H1 (cell line): ENCODE results near the gene TOMM40L. TPM values are rescaled to one million over a fixed set of nuclear protein-coding genes. Genes with fewer than 3 reads are reported as not detected.

Experiments used
- CTCF ChIA-PET: fragments of 300-600 bp; sonication (Branson Sonifier 250); formaldehyde crosslinking; loops from one replicate; lab custom pipeline; 2021; ENCODE audit not compliant: partially characterized antibody; lab: Charles Lee
- POLR2A ChIA-PET: fragments of 300-600 bp; sonication (Branson Sonifier 250); formaldehyde crosslinking; loops from one replicate; lab custom pipeline; 2021; ENCODE audit warnings: inconsistent platforms; ENCODE audit not compliant: partially characterized antibody; lab: Charles Lee
- DNase-seq, 2 experiments: peaks; one replicate each; pipeline versions ENCODE4 v3.0.0 to v3.0.0-alpha.2; 2010 to 2022; ENCODE audit warnings: low spot score in 2 of 2, low read depth in 1 of 2, mixed read lengths in 1 of 2
- FAIRE-seq: peaks from 2 replicates; lab custom pipeline; 2011; peaks lifted over from hg19 to GRCh38; lab: Jason Lieb, UNC
- H2AFZ ChIP-seq: 2 replicates; pipeline ENCODE4 v1.8.1; 2012; ENCODE audit warnings: low read length, inconsistent platforms
- H2AK5ac ChIP-seq: 2 replicates; pipeline ENCODE4 v1.6.1; 2013; ENCODE audit warnings: low read depth, low read length
- H2BK120ac ChIP-seq: replicated peaks from 2 replicates; pipeline ENCODE3; 2013; ENCODE audit warnings: low read depth, low read length, inconsistent platforms
- H2BK12ac ChIP-seq: 2 replicates; pipeline ENCODE4 v1.6.1; 2013; ENCODE audit warnings: low read depth, low read length
- H2BK15ac ChIP-seq: 2 replicates; pipeline ENCODE4 v1.6.1; 2013; ENCODE audit warnings: low read length
- H2BK20ac ChIP-seq: 2 replicates; pipeline ENCODE4 v1.6.1; 2013; ENCODE audit warnings: low read length
- H2BK5ac ChIP-seq: 2 replicates; pipeline ENCODE4 v1.6.1; 2013; ENCODE audit warnings: low read depth, low read length
- H3K14ac ChIP-seq: 2 replicates; pipeline ENCODE4 v1.6.1; 2013; ENCODE audit warnings: inconsistent platforms; ENCODE audit not compliant: insufficient read length
- H3K18ac ChIP-seq: 2 replicates; pipeline ENCODE4 v1.6.1; 2013; ENCODE audit warnings: low read length; ENCODE audit errors: extremely low read depth
- H3K23ac ChIP-seq: 2 replicates; pipeline ENCODE4 v1.6.1; 2013; ENCODE audit warnings: inconsistent platforms; ENCODE audit not compliant: insufficient read length
- H3K23me2 ChIP-seq: 2 replicates; pipeline ENCODE4 v1.6.1; 2013; ENCODE audit warnings: low read depth, low read length
- H3K27ac ChIP-seq: 2 replicates; pipeline ENCODE4 v1.6.1; 2011; ENCODE audit warnings: low read depth, low read length, inconsistent platforms
- H3K27me3 ChIP-seq, 4 experiments: replicated peaks in 1 of 4; 1 replicate in 1 of 4; 2 replicates in 3 of 4; pipeline versions ENCODE4 v1.6.1 to v1.8.1; 2011 to 2013; ENCODE audit warnings: low read length in 3 of 4, mild to moderate bottlenecking in 3 of 4, inconsistent platforms in 2 of 4, mixed read lengths in 2 of 4, moderate library complexity in 1 of 4; ENCODE audit not compliant: control insufficient read depth in 3 of 4, insufficient read depth in 3 of 4; ENCODE audit errors: extremely low read depth in 1 of 4
- H3K36me3 ChIP-seq, 4 experiments: 2 replicates each; pipeline versions ENCODE4 v1.6.1 to v1.8.1; 2011 to 2013; ENCODE audit warnings: mild to moderate bottlenecking in 4 of 4, low read length in 3 of 4, moderate library complexity in 2 of 4, control low read depth in 1 of 4, inconsistent platforms in 1 of 4; ENCODE audit not compliant: insufficient read depth in 4 of 4, control insufficient read depth in 2 of 4
- H3K4ac ChIP-seq: replicated peaks from 2 replicates; pipeline ENCODE3; 2013; ENCODE audit warnings: low read length, low read depth, mixed read lengths, inconsistent platforms; ENCODE audit not compliant: insufficient read length
- H3K4me1 ChIP-seq, 4 experiments: replicated peaks in 1 of 4; 1 replicate in 1 of 4; 2 replicates in 3 of 4; pipeline versions ENCODE4 v1.6.1 to v1.8.1; 2011 to 2013; ENCODE audit warnings: low read length in 3 of 4, inconsistent platforms in 2 of 4, mixed read lengths in 1 of 4; ENCODE audit not compliant: insufficient read depth in 4 of 4, control insufficient read depth in 3 of 4
- H3K4me2 ChIP-seq, 2 experiments: 2 replicates each; pipeline versions ENCODE4 v1.6.1 to v1.8.1; 2011 to 2013; ENCODE audit warnings: low read depth in 2 of 2, low read length in 2 of 2, control low read depth in 1 of 2, inconsistent platforms in 1 of 2, mild to moderate bottlenecking in 1 of 2; ENCODE audit not compliant: insufficient read depth in 1 of 2
- H3K4me3 ChIP-seq, 4 experiments: fragments of 200-600, 300-600 bp in 1 of 4; sonication (generic), shearing (Covaris generic), sonication (Bioruptor Twin) in 1 of 4; 2 replicates each; pipeline versions ENCODE4 v1.5.1 to v1.8.1; 2011 to 2016; ENCODE audit warnings: low read length in 4 of 4, low read depth in 3 of 4, control low read depth in 2 of 4, inconsistent platforms in 2 of 4, mild to moderate bottlenecking in 2 of 4, mixed read lengths in 1 of 4, moderate library complexity in 1 of 4; ENCODE audit not compliant: insufficient read depth in 2 of 4; ENCODE audit errors: extremely low read depth in 1 of 4
- H3K56ac ChIP-seq: replicated peaks from 2 replicates; pipeline ENCODE3; 2013; ENCODE audit warnings: low read depth, mild to moderate bottlenecking, mixed read lengths, low read length, inconsistent platforms; ENCODE audit not compliant: insufficient read length
- H3K79me1 ChIP-seq: 2 replicates; pipeline ENCODE4 v1.6.1; 2013; ENCODE audit warnings: low read depth, low read length, control low read depth
- H3K79me2 ChIP-seq, 2 experiments: 2 replicates each; pipeline versions ENCODE4 v1.6.1 to v1.8.1; 2012 to 2013; ENCODE audit warnings: low read length in 2 of 2, mild to moderate bottlenecking in 2 of 2, inconsistent platforms in 1 of 2; ENCODE audit not compliant: insufficient read depth in 2 of 2, control insufficient read depth in 1 of 2
- H3K9ac ChIP-seq, 4 experiments: replicated peaks in 1 of 4; 1 replicate in 1 of 4; 2 replicates in 3 of 4; pipeline versions ENCODE4 v1.6.1 to v1.8.1; 2011 to 2013; ENCODE audit warnings: low read depth in 3 of 4, low read length in 3 of 4, control low read depth in 2 of 4, mild to moderate bottlenecking in 2 of 4, moderate library complexity in 2 of 4, inconsistent platforms in 1 of 4; ENCODE audit errors: extremely low read depth in 1 of 4
- H3K9me3 ChIP-seq, 2 experiments: 2 replicates each; pipeline versions ENCODE4 v1.6.1 to v1.8.1; 2012 to 2013; ENCODE audit warnings: mild to moderate bottlenecking in 2 of 2, moderate library complexity in 2 of 2, control low read depth in 1 of 2, inconsistent platforms in 1 of 2, low read depth in 1 of 2, low read length in 1 of 2, mixed read lengths in 1 of 2; ENCODE audit not compliant: insufficient read depth in 2 of 2
- H4K20me1 ChIP-seq, 2 experiments: replicated peaks in 1 of 2; 2 replicates each; pipeline versions ENCODE3 to v1.8.1; 2011 to 2013; ENCODE audit warnings: inconsistent platforms in 2 of 2, low read length in 2 of 2, mild to moderate bottlenecking in 1 of 2; ENCODE audit not compliant: insufficient read depth in 2 of 2, control insufficient read depth in 1 of 2
- H4K5ac ChIP-seq: 2 replicates; pipeline ENCODE4 v1.6.1; 2013; ENCODE audit warnings: low read length, low read depth, mixed read lengths, inconsistent platforms; ENCODE audit not compliant: insufficient read length
- H4K8ac ChIP-seq: 2 replicates; pipeline ENCODE4 v1.8.0; 2013; ENCODE audit warnings: mild to moderate bottlenecking, moderate library complexity, low read length, inconsistent platforms; ENCODE audit not compliant: insufficient read depth; ENCODE audit errors: extremely low read depth
- H4K91ac ChIP-seq: replicated peaks from 2 replicates; pipeline ENCODE3; 2013; ENCODE audit warnings: low read length, mixed read lengths, inconsistent platforms; ENCODE audit not compliant: insufficient read length
- CTCF ChIP-seq, 3 experiments: IDR thresholded peaks; 1 replicate in 2 of 3; 2 replicates in 1 of 3; pipeline versions ENCODE4 v1.5.1 to v1.6.1; 2011; ENCODE audit warnings: low read length in 3 of 3, mild to moderate bottlenecking in 3 of 3, inconsistent platforms in 2 of 3, low read depth in 1 of 3, moderate library complexity in 1 of 3; ENCODE audit not compliant: insufficient read depth in 1 of 3; ENCODE audit errors: control extremely low read depth in 1 of 3
- FOSL1 ChIP-seq: IDR thresholded peaks from 2 replicates; pipeline ENCODE4 v1.6.1; 2011; ENCODE audit warnings: mild to moderate bottlenecking, low read depth, low read length, moderate library complexity; ENCODE audit not compliant: insufficient read depth
- JUND ChIP-seq: IDR thresholded peaks from 2 replicates; pipeline ENCODE4 v1.6.1; 2011; ENCODE audit warnings: mild to moderate bottlenecking, improper control_type of control experiment, low read length
- RAD21 ChIP-seq, 2 experiments: IDR thresholded peaks in 1 of 2; conservative IDR thresholded peaks in 1 of 2; 2 replicates each; pipeline ENCODE4 v1.6.1; 2011; ENCODE audit warnings: low read depth in 2 of 2, low read length in 2 of 2, improper control_type of control experiment in 1 of 2, inconsistent platforms in 1 of 2, mild to moderate bottlenecking in 1 of 2, moderate library complexity in 1 of 2
- TBP ChIP-seq: IDR thresholded peaks from 2 replicates; pipeline ENCODE4 v1.6.1; 2011; ENCODE audit warnings: low read depth, low read length, improper control_type of control experiment
- WGBS, 2 experiments: shearing (Covaris generic) in 1 of 2; methylation state at CpG; one replicate each; pipeline versions ENCODE4 v1.1.6 to v1.1.7; 2013 to 2015; ENCODE audit warnings: low lambda C conversion rate in 2 of 2, mixed read lengths in 2 of 2, inconsistent platforms in 1 of 2, low coverage in 1 of 2, missing lambda C conversion rate in 1 of 2; ENCODE audit not compliant: insufficient replicate concordance in 2 of 2, insufficient coverage in 1 of 2, insufficient read length in 1 of 2; ENCODE audit errors: extremely low coverage in 1 of 2, missing lambda C conversion rate in 1 of 2; 5-methylcytosine and 5-hydroxymethylcytosine counted together
- polyA plus RNA-seq, 7 experiments: library from polyadenylated mRNA; depleted of rRNA in 3 of 7; stranded (reverse) in 5 of 7; unstranded in 2 of 7; fragments of >200 nt in 5 of 7; fragments of 200-250 nt in 2 of 7; gene quantifications; 1 replicate in 5 of 7; 2 replicates in 1 of 7; 4 replicates in 1 of 7; pipeline versions ENCODE4 v1.2.1 to v1.2.3, GENCODE V29; 2011 to 2013; ENCODE audit warnings: missing spikeins in 2 of 7, mixed read lengths in 2 of 7
- total RNA-seq: library from RNA; stranded (reverse); fragmentation: NEBNext Ultra II Directional; extraction: Animal tissue kit (Norgen Biotek cat#: 25700); gene quantifications from 2 replicates; pipeline ENCODE4 v1.2.1, GENCODE V29; 2021
- TF ChIP-seq, protein P1 (sequence below): IDR thresholded peaks from 2 replicates; pipeline ENCODE4 v1.6.1; 2012; ENCODE audit warnings: inconsistent platforms

TOMM40L gene
- total and polyA plus RNA-seq, 2 of the 8 experiments (the other 6 are each of a cell fraction or from before 2014, with no cell fraction given), result 11.4 to 15.0 TPM

DNA sequence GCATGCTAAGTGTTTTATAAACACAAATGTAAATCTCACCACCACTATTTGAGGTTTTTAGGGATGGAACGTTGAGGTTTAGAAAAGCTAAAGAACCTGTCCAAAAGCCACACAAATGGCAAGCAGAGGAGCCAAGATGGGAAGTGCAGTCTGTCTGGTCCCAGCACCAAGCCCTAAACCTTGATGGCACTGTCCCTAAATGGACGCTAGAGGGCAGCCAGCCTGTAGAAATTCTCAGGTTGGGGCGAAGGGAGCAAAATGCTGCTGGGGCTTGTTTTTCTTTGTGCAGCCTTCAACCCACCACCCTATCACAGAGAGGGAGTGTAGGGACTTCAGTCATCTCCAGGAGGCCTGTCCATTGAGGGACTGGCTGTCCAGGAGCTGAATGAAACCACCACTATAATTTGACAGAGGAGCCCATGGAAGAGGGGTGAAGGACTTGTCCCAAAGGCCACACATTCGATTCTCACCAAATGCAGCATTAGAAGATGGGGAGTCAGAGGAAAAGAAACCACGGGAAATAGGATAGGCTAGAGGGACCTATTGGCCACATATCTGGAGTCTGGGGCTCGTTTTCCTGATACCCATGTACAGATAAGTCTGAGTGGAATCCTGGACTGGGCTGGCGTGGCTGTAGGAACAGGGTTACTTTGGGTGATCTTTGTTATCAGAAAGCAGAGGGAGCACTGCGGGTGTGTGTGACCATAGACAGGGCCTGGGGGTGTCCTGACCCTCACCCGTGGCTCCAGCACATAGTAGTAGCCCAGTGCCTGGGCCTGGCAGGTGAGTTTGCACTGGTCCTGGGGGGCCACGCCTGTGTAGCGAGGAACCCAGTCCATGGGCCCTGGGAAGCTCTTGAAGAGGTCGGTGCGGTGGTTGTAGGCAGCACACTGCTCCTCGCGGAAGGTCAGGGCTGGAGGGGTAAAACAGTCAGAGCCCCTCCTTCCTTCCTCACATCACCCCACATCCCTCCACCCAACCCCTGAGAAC, 33.1 kb upstream of the TOMM40L start:
- Histone ChIP-seq H3K4me1 (peaks cover 3 to 12% (median 11%) of the 10 kb centered on the region in 4 experiments), H3K27ac (no peak overlapping the region), H3K27me3 (no peaks in the 10 kb centered on the region; a peak in 1 of 7 replicates), H3K9me3 (no peaks in the 10 kb centered on the region), H3K18ac (no peak overlapping the region), H2AK5ac (no peak overlapping the region), H3K36me3 (peaks cover 4 to 14% (median 10%) of the 10 kb centered on the region in 4 experiments; a peak in 5 of 8 replicates), H4K5ac (no peak overlapping the region), H3K14ac (no peak overlapping the region), H3K56ac (no peak overlapping the region), H4K91ac (no peak overlapping the region), H3K79me2 (peaks cover 0 to 2% of the 10 kb centered on the region in 2 experiments; a peak in 1 of 4 replicates), H3K4me3 (no peak overlapping the region), H2BK5ac (no peak overlapping the region; the same call in 1 of the 2 replicates), H2BK12ac (no peak overlapping the region), H4K8ac (no peak overlapping the region), H2BK20ac (no peak overlapping the region), H3K9ac (no peak overlapping the region), H3K23me2 (peaks cover 2% of the 10 kb centered on the region; the same call in 1 of the 2 replicates), H3K4me2 (no peak overlapping the region), H3K23ac (no peak overlapping the region), H3K79me1 (peaks cover 6% of the 10 kb centered on the region; the same call in 1 of the 2 replicates), H2BK120ac (no peak overlapping the region), H2BK15ac (no peak overlapping the region), H4K20me1 (no peaks in the 10 kb centered on the region), H2AFZ (no peak overlapping the region), H3K4ac (no peak overlapping the region)
- ChIA-PET CTCF (interaction anchor here (0.5 to 6.1 kb wide), 26 partner anchors 11 to 196 kb away, joined by 3 to 67 read pairs (median 5); partner anchors contain the start of genes APOA2, B4GALT3, FCER1G and NDUFS2), POLR2A (interaction anchor here (0.6 to 4.6 kb wide), 5 partner anchors 9 to 121 kb away, joined by 3 to 45 read pairs (median 3); partner anchors contain the start of genes B4GALT3 and NDUFS2)
- DNase-seq (peak in 1 of 2 experiments; percentile 70), FAIRE-seq (peak; percentile 71)
- 77% methylated on average over 15 of the region's 15 CpGs; no CpG with 5 or more reads in 1 of the 2 experiments for WGBS, 2 experiments
- peak; percentile 44; the same call in 1 of the 2 replicates for TF ChIP-seq TBP
- TF ChIP-seq CTCF (IDR thresholded peaks at IDR 0.05; ENCODE audit: control extremely low read depth in 1 of 3, insufficient read depth in 1 of 3, low read depth in 1 of 3, low read length in 3 of 3), result peak; percentile 83 to 97 (median 83)
- TF ChIP-seq, protein P1, sequence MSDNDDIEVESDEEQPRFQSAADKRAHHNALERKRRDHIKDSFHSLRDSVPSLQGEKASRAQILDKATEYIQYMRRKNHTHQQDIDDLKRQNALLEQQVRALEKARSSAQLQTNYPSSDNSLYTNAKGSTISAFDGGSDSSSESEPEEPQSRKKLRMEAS, result 0 out of 2 replicates have a peak, but pooled peaks have one; percentile 31
- TF ChIP-seq JUND, result 0 out of 2 replicates have a peak, but pooled peaks have one; percentile 15
- TF ChIP-seq RAD21 (IDR thresholded peaks at IDR 0.05 in 1 of 2, conservative IDR thresholded peaks at IDR 0.05 in 1 of 2; ENCODE audit: low read depth in 2 of 2, low read length in 2 of 2), result peak; percentile 81 to 84
- no peak for TF ChIP-seq FOSL1
